Prostate gland (tissue), 2 donors: Measurements from ENCODE around the gene FUT7. TPM values are rescaled to one million over a fixed set of nuclear protein-coding genes. Genes with fewer than 3 reads are reported as not detected.

Experiments used
- DNase-seq: peaks from one replicate; pipeline ENCODE4 v3.0.0-alpha.2; 2019; ENCODE audit warnings: low spot score
- H3K27ac ChIP-seq, 2 donors: fragments of 200-600 bp; sonication (generic); 2 replicates each; pipeline ENCODE4 v1.5.1; 2017 to 2019
- H3K27me3 ChIP-seq: fragments of 200-600 bp; sonication (generic); replicated peaks from 2 replicates; pipeline ENCODE4 v1.5.1; 2019; ENCODE audit not compliant: insufficient read depth
- H3K36me3 ChIP-seq, 2 donors: fragments of 200-600 bp; sonication (generic); 1 replicate in 1 of 2; 2 replicates in 1 of 2; pipeline versions ENCODE4 v1.5.1 to v1.8.1; 2017 to 2019
- H3K4me1 ChIP-seq: fragments of 200-600 bp; sonication (generic); replicated peaks from 2 replicates; pipeline ENCODE4 v1.5.1; 2019
- H3K4me3 ChIP-seq, 2 donors: fragments of 200-600 bp; sonication (generic); 2 replicates each; pipeline ENCODE4 v1.5.1; 2017 to 2019
- H3K9me3 ChIP-seq: fragments of 200-600 bp; sonication (generic); 2 replicates; pipeline ENCODE4 v1.5.1; 2017
- CTCF ChIP-seq, 4 experiments: fragments of 200-600 bp in 2 of 4; fragments of 450-650 bp in 2 of 4; sonication (generic) in 2 of 4; IDR thresholded peaks; 1 replicate in 3 of 4; 2 replicates in 1 of 4; pipeline ENCODE4 v1.5.1; 2016 to 2019; ENCODE audit warnings: antibody characterized with exemption in 4 of 4, mild to moderate bottlenecking in 2 of 4, moderate library complexity in 2 of 4
- POLR2A ChIP-seq: fragments of 450-650 bp; IDR thresholded peaks from one replicate; pipeline ENCODE4 v1.6.1; 2016; ENCODE audit warnings: antibody characterized with exemption, mild to moderate bottlenecking
- POLR2AphosphoS5 ChIP-seq: sonication (generic); formaldehyde crosslinking; IDR thresholded peaks from one replicate; pipeline ENCODE4 v1.6.1; 2017; ENCODE audit warnings: antibody characterized with exemption
- WGBS: methylation state at CpG from one replicate; pipeline ENCODE4 v1.1.5; 2018; 5-methylcytosine and 5-hydroxymethylcytosine counted together
- intact Hi-C: fragments of 100-400 bp; cut with DNase I; formaldehyde crosslinking; loops from one replicate; pipeline ENCODE4 v1.14.2; 2022
- total RNA-seq, 2 donors: library from RNA; depleted of rRNA; stranded (reverse); fragments of >200 nt; gene quantifications; one replicate each; pipeline ENCODE4 v1.1.0, GENCODE V29; 2016

FUT7 gene
- total RNA-seq, 2 donors from 2014 or later, result 0.57 TPM; not detected in 1

GRCh38 chr9:137028263-137029057 lies 3.4 kb downstream of the FUT7 start:
- peak; percentile 9 for TF ChIP-seq POLR2AphosphoS5
- TF ChIP-seq POLR2A, result no peak
- TF ChIP-seq CTCF (IDR thresholded peaks at IDR 0.05), result peak in 3 of 4 experiments; percentile 8 to 65 (median 48)
- DNase-seq, result peak; percentile 58

DNA sequence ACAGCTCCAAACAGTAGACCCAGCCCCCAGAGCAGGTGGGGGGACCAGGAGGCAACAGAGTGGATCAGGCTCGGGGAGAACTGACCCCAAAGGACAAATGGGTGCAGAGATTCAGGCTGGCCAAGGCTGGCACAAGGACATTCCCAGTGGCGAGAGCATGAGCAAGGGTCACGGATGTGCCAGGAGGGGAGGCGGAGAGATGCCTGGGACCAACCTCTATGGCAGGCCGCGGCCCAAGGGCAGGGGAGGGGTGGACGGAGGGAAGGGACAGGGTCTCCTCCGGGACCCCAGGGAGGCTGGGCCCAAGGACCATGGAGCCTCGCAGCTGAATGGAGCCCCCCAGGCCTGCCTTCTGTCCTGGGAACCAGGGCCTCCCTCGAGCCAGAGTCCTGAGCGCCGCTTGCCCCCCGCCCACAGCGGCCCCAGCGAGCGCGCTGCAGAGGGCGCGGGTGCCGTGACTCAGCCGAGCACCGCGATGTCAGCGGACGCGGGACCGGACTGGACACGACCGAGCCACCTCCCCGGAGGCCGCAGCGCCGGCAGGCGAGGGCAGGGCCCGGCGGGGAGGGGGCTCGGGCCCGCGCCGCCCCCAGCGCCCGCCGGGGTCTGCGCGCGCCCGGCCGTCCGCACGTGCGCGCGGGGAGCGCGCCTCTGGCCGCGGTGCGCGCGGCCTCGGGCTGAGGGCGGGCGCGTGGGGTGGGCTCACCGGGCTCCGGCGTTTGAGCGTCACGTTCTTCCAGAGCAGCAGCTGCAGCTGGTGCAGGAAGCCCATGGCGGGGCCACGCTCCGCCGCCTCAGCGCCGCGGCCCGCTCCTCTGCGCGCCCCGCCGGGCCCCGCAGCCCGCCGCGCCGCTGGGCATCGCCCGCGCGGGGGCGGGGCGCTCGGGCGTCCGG lies 4.3 kb downstream of the FUT7 start, which contains the start of gene ABCA2:
TSS of gene ABCA2 (minus strand) at position 869 of the 894 bp plus-strand sequence. CDS start at position 772, 97 bp downstream.
- intact Hi-C loops, result no loop called here
- no peak for DNase-seq
- H3K4me3 ChIP-seq, result peak within 1 kb of the TSS; percentile 51 to 52
- peak within 1 kb of the TSS; percentile 50 to 60 for H3K27ac ChIP-seq
- TF ChIP-seq POLR2A (no peak), POLR2AphosphoS5 (no peak), CTCF (IDR thresholded peaks at IDR 0.05) (no peak)
- H3K4me1 ChIP-seq, result peaks cover 32% of the 10 kb centered on the region
- no peaks in the 10 kb centered on the region for H3K9me3 ChIP-seq
- H3K27me3 ChIP-seq, result no peaks in the 10 kb centered on the region
- no peaks in the 10 kb centered on the region for H3K36me3 ChIP-seq
- 2% methylated on average over 83 of the region's 95 CpGs for WGBS

More at GRCh38 chr9:137028263-137029057, 3.4 kb downstream of the FUT7 start:
- Histone ChIP-seq H3K27ac (peak overlapping the region; percentile 50 to 60), H3K4me3 (peak overlapping the region; percentile 51 to 52), H3K4me1 (peaks cover 32% of the 10 kb centered on the region), H3K27me3 (no peaks in the 10 kb centered on the region), H3K36me3 (no peaks in the 10 kb centered on the region), H3K9me3 (no peaks in the 10 kb centered on the region)
- under 1% methylated on average over 51 of the region's 98 CpGs for WGBS
- intact Hi-C loops, result no loop called here

DNA sequence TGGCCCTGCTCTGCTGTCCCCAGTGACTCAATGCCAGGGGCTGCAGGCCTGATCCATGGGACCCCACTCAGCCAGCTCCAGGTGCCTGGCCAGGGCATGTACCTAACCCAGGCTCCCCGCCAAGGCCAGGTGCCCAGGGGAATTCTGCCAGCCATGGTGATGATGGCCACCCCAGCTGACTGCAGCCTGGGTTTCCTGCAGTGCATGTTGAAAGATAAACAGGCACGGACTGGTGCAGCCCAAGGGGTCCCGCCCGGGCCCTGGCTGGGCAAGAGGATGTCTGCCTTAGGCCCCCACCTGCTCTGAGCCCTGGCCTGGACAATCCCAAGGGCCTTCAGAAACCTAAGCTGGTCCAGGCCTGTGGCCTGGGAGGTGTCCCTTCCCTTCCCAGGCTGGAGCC lies 5.1 kb downstream of the FUT7 start:
- TF ChIP-seq POLR2AphosphoS5, result no peak
- no peak for TF ChIP-seq POLR2A
- TF ChIP-seq CTCF (IDR thresholded peaks at IDR 0.05), result no peak
- peak overlapping the region; percentile 39 to 51 for H3K4me3 ChIP-seq
- H3K4me1 ChIP-seq, result peaks cover 32% of the 10 kb centered on the region
- WGBS, result 63% methylated on average over 4 of the region's 4 CpGs
- H3K27me3 ChIP-seq, result no peaks in the 10 kb centered on the region
- peak overlapping the region in 1 of 2 donors; percentile 33 for H3K27ac ChIP-seq
- DNase-seq, result no peak
- H3K9me3 ChIP-seq, result no peaks in the 10 kb centered on the region
- H3K36me3 ChIP-seq, result no peaks in the 10 kb centered on the region
- intact Hi-C loops, result no loop called here

DNA sequence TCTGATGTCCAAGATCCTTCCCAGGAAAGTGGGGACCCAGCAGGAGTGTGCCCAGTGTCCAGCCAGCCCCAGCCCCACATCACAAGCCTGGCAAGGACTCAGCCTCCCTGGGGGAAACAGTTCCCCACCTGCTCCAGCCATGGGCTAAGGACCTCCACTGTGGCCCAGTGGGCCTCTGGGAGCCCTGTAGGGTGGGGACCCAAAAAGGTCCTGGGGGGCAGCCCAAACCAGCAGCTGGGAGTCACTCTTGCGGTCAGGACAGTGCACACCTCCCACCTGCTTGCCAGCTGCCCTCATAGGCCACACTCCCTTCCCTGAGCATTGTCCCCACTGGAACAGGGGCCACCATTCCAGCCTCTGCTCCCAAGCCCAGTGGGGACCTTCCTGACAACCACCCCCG lies 5.5 kb downstream of the FUT7 start:
- intact Hi-C loops, result no loop called here
- no peak for DNase-seq

More for the DNA sequence above, 5.5 kb downstream of the FUT7 start:
- Histone ChIP-seq H3K27ac (no peak overlapping the region), H3K27me3 (no peaks in the 10 kb centered on the region), H3K36me3 (no peaks in the 10 kb centered on the region), H3K4me1 (peaks cover 32% of the 10 kb centered on the region), H3K4me3 (no peak overlapping the region), H3K9me3 (no peaks in the 10 kb centered on the region)
- 95% methylated on average over 2 of the region's 2 CpGs for WGBS
- TF ChIP-seq POLR2A (no peak), POLR2AphosphoS5 (no peak), CTCF (IDR thresholded peaks at IDR 0.05) (no peak)
